Left lung (tissue), 10 donors: Measurements from ENCODE around the gene EPB41L4A. TPM values are rescaled to one million over a fixed set of nuclear protein-coding genes. Genes with fewer than 3 reads are reported as not detected.

Source experiments
- ATAC-seq: fragments of 200-7000 bp; cut with Tn5 transposase; one replicate; pipeline ENCODE4 v1.9.1; 2020; ENCODE audit warnings: moderate library complexity
- DNase-seq, 4 donors: peaks; one replicate each; pipeline ENCODE4 v3.0.0-alpha.2; 2013 to 2020
- H3K27ac ChIP-seq, 2 donors: fragments of 200-600 bp; sonication (generic) in 1 of 2; one replicate each; pipeline versions ENCODE4 v1.5.0 to v1.8.0; 2020 to 2021
- H3K27me3 ChIP-seq, 2 donors: fragments of 200-600 bp; sonication (generic) in 1 of 2; one replicate each; pipeline versions ENCODE4 v1.5.0 to v1.8.0; 2020 to 2021
- H3K36me3 ChIP-seq, 2 donors: fragments of 200-600 bp; sonication (generic) in 1 of 2; one replicate each; pipeline versions ENCODE4 v1.5.0 to v1.8.0; 2020 to 2021
- H3K4me1 ChIP-seq, 2 donors: fragments of 200-600 bp; one replicate each; pipeline ENCODE4 v1.8.0; 2021
- H3K4me3 ChIP-seq, 2 donors: fragments of 200-600 bp; sonication (generic) in 1 of 2; one replicate each; pipeline versions ENCODE4 v1.5.0 to v1.8.0; 2020 to 2021; ENCODE audit warnings: mild to moderate bottlenecking in 1 of 2
- H3K9me3 ChIP-seq, 2 donors: fragments of 200-600 bp; sonication (generic) in 1 of 2; one replicate each; pipeline versions ENCODE4 v1.5.0 to v1.8.0; 2020 to 2021
- intact Hi-C, 2 donors: fragments of 100-400 bp; cut with DNase I; formaldehyde crosslinking; loops; one replicate each; pipeline versions ENCODE4 v1.11.2 to v1.14.2; 2022
- polyA plus RNA-seq, 6 donors: library from polyadenylated mRNA; unstranded; fragments of 120-200 nt; gene quantifications; one replicate each; pipeline ENCODE4 v1.2.1, GENCODE V29; 2013; ENCODE audit not compliant: insufficient read length in 6 of 6
- total RNA-seq, 2 donors: library from RNA; stranded (reverse); fragmentation: NEBNext Ultra II Directional; extraction: Animal tissue kit (Norgen Biotek cat#: 25700); gene quantifications; one replicate each; pipeline ENCODE4 v1.2.1, GENCODE V29; 2021
- TF ChIP-seq, protein P1 (sequence below), 2 donors: fragments of 200-600 bp; sonication (generic) in 1 of 2; IDR thresholded peaks; one replicate each; pipeline versions ENCODE4 v1.5.0 to v1.8.0; 2021; ENCODE audit warnings: antibody characterized with exemption in 2 of 2
- donor health status: DM: no; HTN: yes; CAD: no.
- donor health status: DM: no; HTN: no; CAD: no.

Gene EPB41L4A
- total and polyA plus RNA-seq, 8 donors: 13.6 to 31.3 (median 17.6) TPM

- Histone ChIP-seq H3K4me1 (peaks cover 0 to 6% of the 10 kb centered on the region in 2 donors), H3K27me3 (no peaks in the 10 kb centered on the region), H3K4me3 (no peak overlapping the region), H3K9me3 (no peaks in the 10 kb centered on the region), H3K27ac (no peak overlapping the region), H3K36me3 (no peaks in the 10 kb centered on the region)
- intact Hi-C loops: loop anchor here in 1 of 2 donors (5.0 kb wide), 1 partner anchor 596 kb away; no protein-coding TSS in a partner anchor
- DNase-seq (no peak), ATAC-seq (no peak)
- TF ChIP-seq, protein P1, sequence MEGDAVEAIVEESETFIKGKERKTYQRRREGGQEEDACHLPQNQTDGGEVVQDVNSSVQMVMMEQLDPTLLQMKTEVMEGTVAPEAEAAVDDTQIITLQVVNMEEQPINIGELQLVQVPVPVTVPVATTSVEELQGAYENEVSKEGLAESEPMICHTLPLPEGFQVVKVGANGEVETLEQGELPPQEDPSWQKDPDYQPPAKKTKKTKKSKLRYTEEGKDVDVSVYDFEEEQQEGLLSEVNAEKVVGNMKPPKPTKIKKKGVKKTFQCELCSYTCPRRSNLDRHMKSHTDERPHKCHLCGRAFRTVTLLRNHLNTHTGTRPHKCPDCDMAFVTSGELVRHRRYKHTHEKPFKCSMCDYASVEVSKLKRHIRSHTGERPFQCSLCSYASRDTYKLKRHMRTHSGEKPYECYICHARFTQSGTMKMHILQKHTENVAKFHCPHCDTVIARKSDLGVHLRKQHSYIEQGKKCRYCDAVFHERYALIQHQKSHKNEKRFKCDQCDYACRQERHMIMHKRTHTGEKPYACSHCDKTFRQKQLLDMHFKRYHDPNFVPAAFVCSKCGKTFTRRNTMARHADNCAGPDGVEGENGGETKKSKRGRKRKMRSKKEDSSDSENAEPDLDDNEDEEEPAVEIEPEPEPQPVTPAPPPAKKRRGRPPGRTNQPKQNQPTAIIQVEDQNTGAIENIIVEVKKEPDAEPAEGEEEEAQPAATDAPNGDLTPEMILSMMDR (IDR thresholded peaks at IDR 0.05): no peak
Measured at GRCh38 chr5:112143690-112144089, 275.4 kb downstream of the EPB41L4A start.

DNA sequence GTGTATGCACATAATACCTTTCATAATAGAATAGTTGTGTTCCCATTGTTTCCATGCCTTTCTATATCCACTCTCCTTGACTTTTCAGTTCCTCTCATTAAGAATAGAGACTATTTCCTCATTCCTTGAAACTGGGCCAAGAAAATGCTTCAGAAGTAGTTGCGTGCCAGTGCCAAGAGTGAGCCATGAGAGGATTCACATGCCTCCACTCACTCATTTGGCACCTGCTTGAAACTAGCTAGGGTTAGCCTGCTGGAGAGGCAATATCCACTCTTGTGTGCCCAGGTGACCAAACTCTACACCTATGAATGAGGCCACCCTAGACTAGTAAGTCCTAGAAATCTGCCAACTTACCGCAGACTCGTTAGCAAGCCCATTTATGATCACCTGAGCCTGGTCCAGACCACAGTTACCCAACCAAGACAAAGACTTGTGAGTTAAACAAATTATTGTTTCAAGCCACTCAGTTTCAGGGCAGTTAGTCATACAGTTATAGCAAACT lies 276.3 kb downstream of the EPB41L4A start:
- no peak overlapping the region for H3K27ac ChIP-seq
- ATAC-seq (peak; percentile 86), DNase-seq (peak in 3 of 4 donors; percentile 54 to 78 (median 63))
- peaks cover 0 to 6% of the 10 kb centered on the region in 2 donors for H3K4me1 ChIP-seq
- no peaks in the 10 kb centered on the region for H3K36me3 ChIP-seq
- H3K27me3 ChIP-seq: no peaks in the 10 kb centered on the region
- TF ChIP-seq, protein P1 (IDR thresholded peaks at IDR 0.05): no peak
- H3K9me3 ChIP-seq: no peaks in the 10 kb centered on the region
- H3K4me3 ChIP-seq: no peak overlapping the region
- intact Hi-C loops: loop anchor here in 1 of 2 donors (5.0 kb wide), 1 partner anchor 596 kb away; no protein-coding TSS in a partner anchor

DNA sequence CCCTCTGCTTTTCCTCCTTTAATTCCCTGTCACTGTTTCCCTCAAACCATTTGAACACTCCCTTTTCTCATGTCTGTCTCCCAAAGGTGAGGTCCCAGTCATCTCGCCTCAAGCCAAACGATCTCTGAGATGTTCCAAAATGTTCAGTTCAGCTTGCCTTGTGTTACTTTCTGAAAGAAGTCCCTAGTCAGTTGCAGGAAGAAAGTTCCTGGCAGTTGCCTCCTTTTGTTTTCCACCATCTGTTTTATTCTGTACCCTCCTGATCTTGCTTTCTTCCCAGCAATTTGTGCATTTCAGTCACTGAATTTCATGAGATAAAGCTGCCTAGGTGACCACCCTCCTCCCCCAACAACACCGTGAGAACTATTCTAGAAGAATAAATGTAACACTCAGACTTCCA lies 277.5 kb downstream of the EPB41L4A start:
- Histone ChIP-seq H3K27me3 (no peaks in the 10 kb centered on the region), H3K36me3 (no peaks in the 10 kb centered on the region), H3K27ac (no peak overlapping the region), H3K4me1 (peaks cover 0 to 6% of the 10 kb centered on the region in 2 donors), H3K4me3 (no peak overlapping the region), H3K9me3 (no peaks in the 10 kb centered on the region)
- DNase-seq (no peak), ATAC-seq (no peak)
- TF ChIP-seq, protein P1 (IDR thresholded peaks at IDR 0.05): no peak
- intact Hi-C loops: loop anchor here in 1 of 2 donors (5.0 kb wide), 1 partner anchor 594 kb away; no protein-coding TSS in a partner anchor

- DNase-seq (no peak), ATAC-seq (no peak)
- Histone ChIP-seq H3K9me3 (no peaks in the 10 kb centered on the region), H3K27ac (no peak overlapping the region), H3K36me3 (no peaks in the 10 kb centered on the region), H3K4me1 (peaks cover 0 to 6% of the 10 kb centered on the region in 2 donors), H3K4me3 (no peak overlapping the region), H3K27me3 (no peaks in the 10 kb centered on the region)
- TF ChIP-seq, protein P1 (IDR thresholded peaks at IDR 0.05): no peak
- intact Hi-C loops: no loop called here
Measured at GRCh38 chr5:112138526-112138925, 280.6 kb downstream of the EPB41L4A start.

- intact Hi-C loops: no loop called here
- ATAC-seq (no peak), DNase-seq (no peak)
- no peaks in the 10 kb centered on the region for H3K36me3 ChIP-seq
- TF ChIP-seq, protein P1 (IDR thresholded peaks at IDR 0.05): no peak
- H3K9me3 ChIP-seq: no peaks in the 10 kb centered on the region
- no peak overlapping the region for H3K27ac ChIP-seq
- no peak overlapping the region for H3K4me3 ChIP-seq
- no peaks in the 10 kb centered on the region for H3K27me3 ChIP-seq
- H3K4me1 ChIP-seq: no peaks in the 10 kb centered on the region
Measured at GRCh38 chr5:112136773-112137172, 282.3 kb downstream of the EPB41L4A start.
